Camera-type eye (tissue), 1 donor: Measurements from ENCODE around the gene MYPOP. TPM values are rescaled to one million over a fixed set of nuclear protein-coding genes. Genes with fewer than 3 reads are reported as not detected.

Experiments
- total RNA-seq: library from RNA; depleted of rRNA; stranded (reverse); fragments of >200 nt; gene quantifications from one replicate; pipeline ENCODE4 v1.2.3, GENCODE V29; 2014

Gene MYPOP, protein sequence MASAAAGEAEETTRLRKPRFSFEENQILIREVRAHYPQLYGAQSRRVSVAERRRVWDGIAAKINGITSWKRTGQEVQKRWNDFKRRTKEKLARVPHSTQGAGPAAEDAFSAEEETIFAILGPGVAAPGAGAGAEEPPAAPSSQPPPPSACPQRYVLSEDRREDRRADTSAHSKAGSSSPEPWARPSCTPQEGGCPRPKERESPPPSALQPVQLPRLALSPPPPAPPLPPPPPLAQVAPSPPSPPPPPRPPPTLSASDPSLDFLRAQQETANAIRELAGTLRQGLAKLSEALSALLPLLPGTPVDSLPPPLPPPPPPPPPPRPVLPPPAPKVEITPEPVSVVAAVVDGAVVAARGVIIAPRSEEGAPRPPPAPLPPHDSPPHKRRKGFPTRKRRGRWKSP
- total RNA-seq, result 3.2 TPM

DNA sequence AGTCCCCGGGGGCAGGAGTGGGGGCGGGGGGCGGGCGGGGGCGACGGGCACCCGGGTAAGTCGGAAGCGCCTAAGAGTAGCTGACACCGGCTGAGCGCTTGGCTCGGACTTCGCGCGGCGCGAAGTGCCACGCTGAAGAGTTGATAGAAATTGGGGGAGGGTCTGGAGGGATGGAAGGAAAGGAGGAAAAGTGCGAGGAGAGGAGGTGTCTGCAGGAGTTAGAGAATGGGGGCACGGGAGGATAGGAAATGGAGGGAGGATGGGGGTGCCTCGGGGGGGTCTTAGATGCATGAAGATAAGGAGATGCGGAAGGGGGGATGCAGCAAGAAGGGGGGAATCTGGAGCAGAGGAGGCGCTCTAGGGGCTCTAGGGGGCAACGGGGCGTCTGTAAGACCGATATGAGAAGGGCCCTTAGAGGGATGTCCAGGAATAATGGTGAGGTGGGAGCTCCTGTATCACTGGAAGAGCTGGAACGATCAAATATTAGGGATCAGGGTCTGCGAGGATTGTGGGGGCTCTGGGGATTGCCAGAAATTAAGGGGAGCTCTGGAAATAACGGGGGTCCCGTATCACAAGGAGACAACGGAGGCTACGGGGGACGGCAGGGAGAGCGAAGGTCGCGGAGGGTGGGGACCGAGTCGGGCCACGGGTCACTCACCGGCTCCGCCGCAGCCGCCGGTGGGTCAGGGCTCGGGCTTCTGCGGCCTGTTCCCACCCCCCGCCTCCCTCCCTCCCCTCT lies at the start of gene MYPOP:
Gene MYPOP (minus strand): TSS at position 702 of the 739 bp plus-strand sequence. CDS start 840 bp downstream, outside the sequence.

DNA sequence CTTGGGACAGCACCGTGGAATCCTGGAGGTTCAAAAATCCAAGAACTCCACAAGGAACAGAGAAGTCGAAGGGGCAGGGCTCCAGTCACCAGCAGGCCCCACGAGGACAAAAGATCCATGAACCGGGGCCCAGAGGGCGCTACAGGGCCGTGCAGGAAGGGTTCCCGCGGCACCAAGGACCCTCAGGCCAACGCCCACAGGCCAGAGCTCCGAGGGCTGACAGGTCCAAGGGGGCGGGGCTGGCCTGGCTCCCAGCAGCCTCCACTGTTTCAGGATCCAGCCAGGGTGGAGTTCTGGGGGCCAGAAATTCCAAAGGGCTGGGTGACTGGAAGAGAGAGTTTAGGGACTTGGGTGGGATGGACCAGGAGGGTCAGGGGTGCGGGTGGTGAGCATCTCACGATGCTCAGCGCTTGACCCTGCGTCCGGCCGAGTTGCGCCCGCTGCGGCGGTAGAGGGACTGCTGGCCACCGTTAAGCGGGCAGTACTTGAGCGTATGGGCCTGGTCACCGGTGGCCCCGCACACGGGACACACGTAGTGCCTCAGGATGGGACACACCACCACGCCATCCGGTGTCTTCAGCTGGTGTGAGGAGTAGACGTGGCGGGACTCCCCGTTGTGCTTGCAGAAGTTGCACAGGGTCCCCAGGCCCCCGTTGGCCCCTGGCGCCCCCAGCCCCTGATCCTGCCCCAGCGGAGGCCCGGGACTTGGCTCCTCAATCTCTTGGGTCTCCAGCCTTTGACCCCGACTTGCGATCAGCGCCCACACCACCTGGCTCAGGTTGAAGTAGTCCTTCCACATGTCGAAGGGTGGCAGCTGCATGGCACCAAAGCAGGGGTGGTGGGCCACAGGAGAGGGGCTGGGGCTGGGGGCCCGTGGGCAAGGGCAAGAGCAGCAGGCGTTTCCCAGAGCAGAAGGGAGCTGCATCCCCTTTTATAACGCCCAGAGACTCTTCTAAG lies 11.7 kb upstream of the MYPOP start, which contains the start of gene NANOS2:
Gene NANOS2 (minus strand): TSS at position 905 of the 957 bp plus-strand sequence. CDS start 85 bp downstream, at position 820.

DNA sequence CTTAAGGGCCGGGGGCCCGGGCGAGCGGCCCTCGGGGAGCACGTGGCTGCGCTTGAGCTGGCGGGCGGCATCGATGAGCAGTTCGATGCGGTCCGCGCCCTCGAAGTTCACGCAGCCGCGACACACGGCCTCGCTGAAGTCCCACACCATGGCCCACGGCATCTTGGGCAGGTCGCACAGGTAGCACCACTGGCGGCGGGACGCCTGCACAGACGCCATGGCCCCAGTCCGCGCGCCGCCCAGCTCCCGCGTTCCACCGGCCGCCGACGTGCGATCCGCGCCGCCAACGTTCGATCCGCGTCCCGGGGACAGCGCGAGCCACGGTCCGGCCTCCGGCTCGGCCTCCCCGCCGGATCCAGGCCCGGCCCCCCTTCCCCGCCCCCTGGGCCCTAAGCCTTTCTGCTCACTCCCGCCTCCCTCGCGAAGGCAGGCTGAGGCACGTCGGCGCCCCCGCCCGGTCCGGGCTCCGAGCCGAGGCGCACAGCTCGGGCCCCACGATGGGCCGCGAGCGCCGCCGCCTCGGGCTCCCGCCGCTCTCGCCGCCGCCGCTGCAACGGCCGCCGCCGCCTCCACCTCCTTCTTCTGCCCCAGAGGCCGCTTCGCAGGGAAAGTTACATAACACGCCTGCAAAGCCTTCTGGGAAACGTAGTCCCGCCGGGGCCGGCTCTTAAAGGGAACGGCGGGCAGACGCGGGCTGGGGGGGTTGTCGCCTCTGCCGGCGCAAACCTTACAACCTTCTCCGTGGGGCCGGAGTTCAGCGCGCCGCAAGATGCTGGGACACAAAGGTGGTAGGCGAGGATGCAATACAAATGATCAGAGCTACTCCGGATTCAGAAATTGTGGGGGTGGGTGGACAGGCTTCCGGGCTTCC lies 16.6 kb downstream of the MYPOP start, which contains the start of gene IRF2BP1:
Gene IRF2BP1 (minus strand): TSS at position 586 of the 871 bp plus-strand sequence. CDS start 367 bp downstream, at position 219.

DNA sequence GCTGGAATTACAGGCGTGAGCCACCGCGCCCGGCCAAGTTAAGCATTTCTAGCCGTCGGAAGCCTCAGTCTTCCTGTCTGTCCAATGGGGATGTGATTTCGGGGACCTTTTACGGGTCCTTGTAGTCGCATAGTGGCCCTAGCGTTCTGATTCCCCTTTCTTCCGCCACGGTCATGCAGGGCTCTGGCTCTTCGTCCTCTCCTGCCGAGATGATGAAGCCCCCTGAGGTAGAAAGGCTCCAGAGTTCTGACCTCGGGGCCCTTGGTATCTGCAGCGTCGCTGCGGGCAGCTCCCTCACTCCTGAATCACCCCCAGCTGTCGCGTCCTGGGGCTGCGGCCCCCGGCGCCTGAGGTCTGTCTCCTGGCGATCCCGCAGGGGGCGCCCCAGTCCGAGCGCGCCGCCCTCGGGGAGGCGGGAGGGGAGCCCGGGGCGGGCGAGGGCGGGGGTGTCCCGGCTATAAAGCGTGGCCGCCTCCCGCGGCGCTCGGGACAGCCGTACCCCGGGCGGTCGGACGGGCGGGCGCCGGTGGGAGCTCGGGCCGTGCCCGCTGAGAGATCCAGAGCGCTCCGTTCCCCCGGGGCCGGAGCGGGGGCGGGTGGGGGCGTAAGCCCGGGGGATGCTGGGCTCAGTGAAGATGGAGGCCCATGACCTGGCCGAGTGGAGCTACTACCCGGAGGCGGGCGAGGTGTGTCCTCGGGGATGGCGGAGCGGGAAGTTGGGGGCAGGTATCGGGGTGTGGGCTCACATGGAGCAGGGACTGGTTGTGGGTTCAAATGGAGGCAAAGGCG lies 38.4 kb downstream of the MYPOP start, which contains the start of gene FOXA3:
Gene FOXA3 (plus strand): TSS at position 487 of the 789 bp plus-strand sequence. CDS start 131 bp downstream, at position 618.

DNA sequence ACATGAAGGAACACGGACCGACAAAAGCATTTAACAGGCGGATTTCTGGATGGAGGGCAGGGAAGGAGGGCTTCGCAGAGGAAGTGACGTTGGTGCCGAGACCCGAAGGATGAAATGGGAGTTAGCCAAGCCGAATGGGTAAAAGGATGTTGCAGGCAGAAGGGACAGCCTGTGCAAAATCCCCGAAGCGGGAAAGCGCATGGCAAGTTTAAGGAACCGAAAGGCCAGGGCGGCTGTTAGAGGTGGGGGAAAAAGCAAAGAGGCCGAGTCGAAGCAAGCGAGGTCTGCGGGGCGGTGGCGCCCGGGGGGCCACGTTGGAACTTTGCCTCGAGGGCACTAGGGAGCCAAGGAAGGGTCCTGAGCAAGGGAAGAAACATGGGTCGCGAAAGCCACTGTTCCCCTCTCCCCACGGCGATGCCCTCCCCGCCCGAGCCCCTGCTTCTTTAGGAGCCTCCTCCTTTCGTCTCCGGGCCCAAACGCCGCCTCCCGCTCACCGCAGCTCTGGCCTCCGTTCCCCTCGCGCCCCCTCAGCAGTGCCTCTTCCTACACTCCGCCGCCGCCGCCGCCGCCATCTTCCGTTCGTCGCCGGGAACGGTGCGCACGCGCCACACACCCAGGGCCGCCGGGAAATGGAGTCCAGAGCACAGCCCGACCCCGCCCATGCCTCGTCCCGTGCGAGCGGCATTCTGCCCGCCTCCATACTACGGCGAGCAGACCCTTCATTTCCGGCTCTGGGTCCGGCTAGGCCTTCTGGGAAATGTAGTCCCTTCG lies 39.7 kb downstream of the MYPOP start, which contains the start of gene SYMPK:
Gene SYMPK (minus strand): TSS at position 584 of the 771 bp plus-strand sequence. CDS start 8,652 bp downstream, outside the sequence.

Other genes starting within 250 kb of the MYPOP start
- gene GIPR, start 234.4 kb downstream of the MYPOP start, total RNA-seq, result 0.11 TPM
- 71.1 TPM for gene SNRPD2, start 210.7 kb downstream of the MYPOP start, total RNA-seq
- gene QPCTL, start 209.9 kb downstream of the MYPOP start, total RNA-seq, result 8.2 TPM
- gene FBXO46, start 171.7 kb downstream of the MYPOP start, total RNA-seq, result 12.4 TPM
- gene MEIOSIN, start 169.2 kb downstream of the MYPOP start, total RNA-seq, result not detected
- 14.7 TPM for gene SIX5, start 133.4 kb downstream of the MYPOP start, total RNA-seq
- 61.5 TPM for gene DMPK, start 120.1 kb downstream of the MYPOP start, total RNA-seq
- 49.6 TPM for gene DMWD, start 109.8 kb downstream of the MYPOP start, total RNA-seq
- 0.22 TPM for gene RSPH6A, start 87.3 kb downstream of the MYPOP start, total RNA-seq
- gene SYMPK, start 39.5 kb downstream of the MYPOP start, total RNA-seq, result 49.0 TPM
- gene FOXA3, start 38.3 kb downstream of the MYPOP start, total RNA-seq, result not detected
- 39.5 TPM for gene IRF2BP1, start 16.5 kb downstream of the MYPOP start, total RNA-seq
- not detected for gene NANOS2, start 12.2 kb upstream of the MYPOP start, total RNA-seq
- gene NOVA2, start 71.3 kb upstream of the MYPOP start, total RNA-seq, result 10.1 TPM
- gene CCDC61, start 92.9 kb upstream of the MYPOP start, total RNA-seq, result 10.3 TPM
- 0.93 TPM for gene PGLYRP1, start 120.4 kb upstream of the MYPOP start, total RNA-seq
- 0.77 TPM for gene IGFL4, start 138.4 kb upstream of the MYPOP start, total RNA-seq
- not detected for gene IGFL3, start 222.1 kb upstream of the MYPOP start, total RNA-seq
- gene IGFL2, start 245.6 kb upstream of the MYPOP start, total RNA-seq, result not detected